Retinal pigment epithelial cell (primary cell): ENCODE data around the gene TMEM131.

Experiments used
- DNase-seq: peaks from one replicate; pipeline ENCODE4 v3.0.0-alpha.2; 2010; ENCODE audit warnings: low read depth
- H3K4me3 ChIP-seq: 2 replicates; pipeline ENCODE4 v1.5.1; 2011; ENCODE audit warnings: mild to moderate bottlenecking, low read length, control low read depth, moderate library complexity
- CTCF ChIP-seq: conservative IDR thresholded peaks from 2 replicates; pipeline ENCODE4 v1.5.1; 2011; ENCODE audit warnings: low read depth, low read length, control low read depth, inconsistent platforms

TMEM131 gene

GRCh38 chr2:97979904-97980303 lies 15.8 kb downstream of the TMEM131 start:
- no peak for DNase-seq
- TF ChIP-seq CTCF: no peak
- no peak overlapping the region for H3K4me3 ChIP-seq

GRCh38 chr2:97974471-97974870 lies 21.3 kb downstream of the TMEM131 start:
- no peak for TF ChIP-seq CTCF
- H3K4me3 ChIP-seq: no peak overlapping the region
- DNase-seq: no peak

GRCh38 chr2:97970293-97971060 lies 25.3 kb downstream of the TMEM131 start:
- DNase-seq: no peak
- no peak for TF ChIP-seq CTCF
- no peak overlapping the region for H3K4me3 ChIP-seq

- no peak for TF ChIP-seq CTCF
- no peak overlapping the region for H3K4me3 ChIP-seq
- no peak for DNase-seq
Observed at GRCh38 chr2:97969081-97970067, 26.4 kb downstream of the TMEM131 start.

- H3K4me3 ChIP-seq: no peak overlapping the region
- no peak for DNase-seq
- no peak for TF ChIP-seq CTCF
Observed at GRCh38 chr2:97967931-97968627, 27.7 kb downstream of the TMEM131 start.

GRCh38 chr2:97967216-97967592 lies 28.5 kb downstream of the TMEM131 start:
- TF ChIP-seq CTCF: no peak
- DNase-seq: no peak

More at GRCh38 chr2:97967216-97967592, 28.5 kb downstream of the TMEM131 start:
- no peak overlapping the region for H3K4me3 ChIP-seq
